ENCODE data around the gene CFAP46.

The CFAP46 gene

GRCh38 chr10:132920101-132920925 is 22.1 kb downstream of the CFAP46 start:
- TF ChIP-seq CTCF (conservative IDR thresholded peaks at IDR 0.05) = no peak
- no peak overlapping the region for H3K27ac ChIP-seq

- H3K27ac ChIP-seq = no peak overlapping the region
- no peak for TF ChIP-seq CTCF (conservative IDR thresholded peaks at IDR 0.05)
These were observed 22.8 kb downstream of the CFAP46 start for GRCh38 chr10:132919374-132920100.

- H3K27ac ChIP-seq = no peak overlapping the region
- no peak for TF ChIP-seq CTCF (conservative IDR thresholded peaks at IDR 0.05)
These were observed 23.6 kb downstream of the CFAP46 start for GRCh38 chr10:132918617-132919373.

GRCh38 chr10:132918264-132918616 is 24.1 kb downstream of the CFAP46 start:
- TF ChIP-seq CTCF (conservative IDR thresholded peaks at IDR 0.05) = no peak
- no peak overlapping the region for H3K27ac ChIP-seq

GRCh38 chr10:132916956-132917666 is 25.3 kb downstream of the CFAP46 start:
- no peak overlapping the region for H3K27ac ChIP-seq
- no peak for TF ChIP-seq CTCF (conservative IDR thresholded peaks at IDR 0.05)

GRCh38 chr10:132916421-132916841 is 25.9 kb downstream of the CFAP46 start:
- no peak for TF ChIP-seq CTCF (conservative IDR thresholded peaks at IDR 0.05)
- no peak overlapping the region for H3K27ac ChIP-seq
